Mesenchymal stem cell (in vitro differentiated cells and primary cell): ENCODE data around the gene AKNAD1.

Experiments used
- DNase-seq: peaks from one replicate; pipeline ENCODE4 v3.0.0-alpha.2; 2013
- H2AFZ ChIP-seq: one replicate; pipeline ENCODE4 v1.6.1; 2013; ENCODE audit warnings: low read depth, mild to moderate bottlenecking, control low read depth, inconsistent platforms, low read length, moderate library complexity
- H2AK5ac ChIP-seq: 2 replicates; pipeline ENCODE4 v1.6.1; 2013; ENCODE audit warnings: low read length, moderate library complexity, mild to moderate bottlenecking, inconsistent platforms; ENCODE audit not compliant: severe bottlenecking
- H2BK120ac ChIP-seq: one replicate; pipeline ENCODE4 v1.6.1; 2013; ENCODE audit warnings: low read depth, mild to moderate bottlenecking, inconsistent platforms, low read length, moderate library complexity
- H2BK12ac ChIP-seq, 2 experiments: one replicate each; pipeline ENCODE4 v1.6.1; 2013; ENCODE audit warnings: inconsistent platforms in 2 of 2, low read length in 2 of 2, mild to moderate bottlenecking in 2 of 2, moderate library complexity in 2 of 2, control low read depth in 1 of 2
- H2BK15ac ChIP-seq: one replicate; pipeline ENCODE4 v1.6.1; 2013; ENCODE audit warnings: mild to moderate bottlenecking, low read depth, inconsistent platforms; ENCODE audit not compliant: poor library complexity, severe bottlenecking
- H2BK5ac ChIP-seq: 2 replicates; pipeline ENCODE4 v1.6.1; 2013; ENCODE audit warnings: low read depth, mild to moderate bottlenecking, low read length, control low read depth, inconsistent platforms; ENCODE audit not compliant: poor library complexity, severe bottlenecking
- H3K14ac ChIP-seq, 2 experiments: one replicate each; pipeline ENCODE4 v1.6.1; 2013; ENCODE audit warnings: inconsistent platforms in 2 of 2, low read length in 2 of 2, control low read depth in 1 of 2, mild to moderate bottlenecking in 1 of 2, moderate library complexity in 1 of 2
- H3K18ac ChIP-seq, 2 experiments: one replicate each; pipeline ENCODE4 v1.6.1; 2013; ENCODE audit warnings: inconsistent platforms in 2 of 2, low read length in 2 of 2, control low read depth in 1 of 2, low read depth in 1 of 2, mild to moderate bottlenecking in 1 of 2
- H3K23ac ChIP-seq, 2 experiments: one replicate each; pipeline ENCODE4 v1.6.1; 2013; ENCODE audit warnings: inconsistent platforms in 2 of 2, low read length in 2 of 2, mild to moderate bottlenecking in 2 of 2, moderate library complexity in 2 of 2, control low read depth in 1 of 2
- H3K27ac ChIP-seq: 2 replicates; pipeline ENCODE4 v1.5.1; 2013; ENCODE audit warnings: mild to moderate bottlenecking, moderate library complexity, low read length, control low read depth, inconsistent platforms; ENCODE audit not compliant: poor library complexity, severe bottlenecking
- H3K27me3 ChIP-seq, 2 experiments: 2 replicates each; pipeline versions ENCODE4 v1.6.1 to v1.7.0; 2013; ENCODE audit warnings: low read length in 2 of 2, mild to moderate bottlenecking in 2 of 2, moderate library complexity in 2 of 2, control low read depth in 1 of 2, inconsistent platforms in 1 of 2; ENCODE audit not compliant: control insufficient read depth in 1 of 2, insufficient read depth in 1 of 2
- H3K36me3 ChIP-seq, 2 experiments: 2 replicates each; pipeline versions ENCODE4 v1.6.1 to v1.7.0; 2013; ENCODE audit warnings: low read length in 2 of 2, control low read depth in 1 of 2, inconsistent platforms in 1 of 2, low read depth in 1 of 2, mild to moderate bottlenecking in 1 of 2; ENCODE audit not compliant: insufficient read depth in 2 of 2, control insufficient read depth in 1 of 2
- H3K4ac ChIP-seq, 2 experiments: one replicate each; pipeline ENCODE4 v1.6.1; 2013; ENCODE audit warnings: inconsistent platforms in 2 of 2, low read length in 2 of 2, mild to moderate bottlenecking in 2 of 2, moderate library complexity in 2 of 2, control low read depth in 1 of 2, low read depth in 1 of 2
- H3K4me1 ChIP-seq: 2 replicates; pipeline ENCODE4 v1.6.1; 2013; ENCODE audit warnings: low read depth, low read length, control low read depth; ENCODE audit not compliant: control insufficient read depth, insufficient read depth
- H3K4me2 ChIP-seq: 2 replicates; pipeline ENCODE4 v1.6.1; 2013; ENCODE audit warnings: low read length, mild to moderate bottlenecking, inconsistent platforms; ENCODE audit not compliant: poor library complexity, severe bottlenecking
- H3K4me3 ChIP-seq, 2 experiments: 2 replicates each; pipeline versions ENCODE4 v1.5.1 to v1.7.0; 2013; ENCODE audit warnings: low read length in 2 of 2, mild to moderate bottlenecking in 2 of 2, control low read depth in 1 of 2, low read depth in 1 of 2; ENCODE audit not compliant: insufficient read depth in 1 of 2
- H3K79me1 ChIP-seq: replicated peaks from 2 replicates; pipeline ENCODE4 v1.6.1; 2013; ENCODE audit warnings: mild to moderate bottlenecking, control low read depth, low read length, inconsistent platforms; ENCODE audit not compliant: poor library complexity, severe bottlenecking
- H3K9ac ChIP-seq: 2 replicates; pipeline ENCODE4 v1.7.0; 2013; ENCODE audit warnings: mild to moderate bottlenecking, low read length, moderate library complexity
- H3K9me3 ChIP-seq: 2 replicates; pipeline ENCODE4 v1.7.0; 2013; ENCODE audit warnings: mild to moderate bottlenecking, low read length; ENCODE audit not compliant: control insufficient read depth
- H4K8ac ChIP-seq: one replicate; pipeline ENCODE4 v1.6.1; 2013; ENCODE audit warnings: inconsistent platforms, mild to moderate bottlenecking, low read length, moderate library complexity
- H4K91ac ChIP-seq: one replicate; pipeline ENCODE4 v1.6.1; 2013; ENCODE audit warnings: mild to moderate bottlenecking, low read length, inconsistent platforms
- WGBS: methylation state at CpG from one replicate; pipeline ENCODE4 v1.1.7; 2013; ENCODE audit warnings: mixed read lengths; 5-methylcytosine and 5-hydroxymethylcytosine counted together

Gene AKNAD1

GRCh38 chr1:108830119-108831008, 26.5 kb downstream of the AKNAD1 start:
- H3K4me3 ChIP-seq: peak overlapping the region in 1 of 2 experiments; percentile 66
- peak overlapping the region; percentile 82 to 93 for H2BK12ac ChIP-seq
- peak overlapping the region; percentile 63 for H4K8ac ChIP-seq
- peak overlapping the region; percentile 59 for H3K4me2 ChIP-seq
- peak overlapping the region; percentile 90 to 91 for H3K18ac ChIP-seq
- H3K4ac ChIP-seq: peak overlapping the region; percentile 50 to 89
- H3K27ac ChIP-seq: peak overlapping the region; percentile 84
- H4K91ac ChIP-seq: peak overlapping the region; percentile 78
- peak overlapping the region in 1 of 2 experiments; percentile 38 for H3K14ac ChIP-seq
- peak overlapping the region; percentile 87 for H3K9ac ChIP-seq
- H3K79me1 ChIP-seq: no peaks in the 10 kb centered on the region
- H3K36me3 ChIP-seq: no peaks in the 10 kb centered on the region
- H2BK5ac ChIP-seq: no peak overlapping the region
- H3K27me3 ChIP-seq: no peaks in the 10 kb centered on the region
- 29% methylated on average over 20 of the region's 20 CpGs for WGBS
- peaks cover 13% of the 10 kb centered on the region for H3K4me1 ChIP-seq
- H3K23ac ChIP-seq: no peak overlapping the region
- H2AK5ac ChIP-seq: peak overlapping the region; percentile 40
- no peaks in the 10 kb centered on the region for H3K9me3 ChIP-seq
- peak overlapping the region; percentile 81 for H2BK120ac ChIP-seq
- DNase-seq: peak; percentile 99
- peak overlapping the region; percentile 36 for H2AFZ ChIP-seq
- peak overlapping the region; percentile 3 for H2BK15ac ChIP-seq

- no peak overlapping the region for H2BK5ac ChIP-seq
- no peak overlapping the region for H2BK120ac ChIP-seq
- H3K9me3 ChIP-seq: peaks cover 3% of the 10 kb centered on the region
- H3K36me3 ChIP-seq: no peaks in the 10 kb centered on the region
- no peak overlapping the region for H3K23ac ChIP-seq
- no peak overlapping the region for H3K14ac ChIP-seq
- H2AK5ac ChIP-seq: peak overlapping the region; percentile 29
- H4K8ac ChIP-seq: no peak overlapping the region
- peak; percentile 76 for DNase-seq
- no peaks in the 10 kb centered on the region for H3K27me3 ChIP-seq
- no peak overlapping the region for H3K4me2 ChIP-seq
- H3K18ac ChIP-seq: no peak overlapping the region
- H3K27ac ChIP-seq: no peak overlapping the region
- H3K9ac ChIP-seq: peak overlapping the region; percentile 87
- H3K4ac ChIP-seq: peak overlapping the region; percentile 24 to 89
- peak overlapping the region in 1 of 2 experiments; percentile 57 for H2BK12ac ChIP-seq
- H4K91ac ChIP-seq: no peak overlapping the region
- 52% methylated on average over 6 of the region's 6 CpGs for WGBS
- no peaks in the 10 kb centered on the region for H3K79me1 ChIP-seq
- H3K4me1 ChIP-seq: peaks cover 11% of the 10 kb centered on the region
- peak overlapping the region in 1 of 2 experiments; percentile 66 for H3K4me3 ChIP-seq
- no peak overlapping the region for H2AFZ ChIP-seq
- H2BK15ac ChIP-seq: no peak overlapping the region
These were observed 27.4 kb downstream of the AKNAD1 start for GRCh38 chr1:108829498-108829916.

DNA sequence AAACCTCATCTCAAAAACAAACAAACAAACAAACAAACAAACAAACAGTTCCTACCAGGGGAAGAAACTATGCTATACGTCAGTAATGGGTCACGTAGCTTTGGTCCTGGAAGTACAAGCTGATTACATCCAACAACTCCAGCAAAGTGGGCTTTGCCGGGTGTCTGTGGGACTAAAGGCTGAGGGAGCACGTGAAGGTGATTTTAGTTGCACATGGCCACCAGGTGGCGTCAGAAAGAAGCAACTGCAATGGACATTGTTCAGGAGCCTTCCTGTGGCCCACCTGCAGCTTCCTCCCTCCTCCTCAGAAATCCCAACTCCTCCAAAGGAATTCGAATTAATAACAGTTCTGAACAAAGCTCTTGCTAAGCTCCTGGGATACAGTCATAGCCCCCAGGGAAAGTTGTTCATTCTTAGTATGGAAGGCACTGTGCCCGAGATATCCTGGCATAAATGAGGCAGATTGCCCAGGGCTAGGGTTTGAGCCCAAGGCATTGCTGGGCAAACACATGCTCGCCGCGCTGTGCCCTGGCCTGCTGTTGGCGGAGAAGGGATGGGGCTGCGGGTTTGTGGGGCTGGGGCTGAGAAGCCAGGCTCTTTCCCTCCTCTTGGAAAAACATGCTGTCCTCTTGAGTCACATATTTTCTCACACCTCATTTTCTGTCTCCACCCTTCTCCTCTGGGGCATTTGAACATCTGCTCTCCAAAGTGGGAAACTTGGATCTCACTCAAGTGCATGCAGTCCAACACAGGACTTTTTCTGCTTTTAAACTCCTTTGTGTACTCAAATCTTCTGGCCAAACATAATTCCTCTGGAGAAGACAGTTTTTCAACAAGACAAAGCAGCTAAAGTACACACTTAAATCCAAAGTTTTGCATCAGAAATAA, 28.6 kb downstream of the AKNAD1 start:
- Histone ChIP-seq H2BK5ac (no peak overlapping the region), H2BK15ac (no peak overlapping the region), H3K27ac (peak overlapping the region; percentile 33), H4K8ac (no peak overlapping the region), H4K91ac (no peak overlapping the region), H3K9ac (peak overlapping the region; percentile 69), H3K79me1 (no peaks in the 10 kb centered on the region), H3K36me3 (no peaks in the 10 kb centered on the region), H3K18ac (peak overlapping the region; percentile 34 to 71), H3K27me3 (no peaks in the 10 kb centered on the region), H2AFZ (no peak overlapping the region), H3K4ac (no peak overlapping the region), H2AK5ac (no peak overlapping the region), H3K4me1 (peaks cover 11% of the 10 kb centered on the region), H3K4me3 (peak overlapping the region in 1 of 2 experiments; percentile 28), H3K4me2 (no peak overlapping the region), H2BK12ac (peak overlapping the region in 1 of 2 experiments; percentile 16), H2BK120ac (no peak overlapping the region), H3K23ac (no peak overlapping the region), H3K9me3 (peaks cover 3% of the 10 kb centered on the region), H3K14ac (no peak overlapping the region)
- 33% methylated on average over 12 of the region's 12 CpGs for WGBS
- DNase-seq: peak; percentile 83
